Measurements from ENCODE around the gene KANK2. TPM values are rescaled to one million over a fixed set of nuclear protein-coding genes. Genes with fewer than 3 reads are reported as not detected.

The KANK2 gene
- total and polyA plus RNA-seq, 2 of the 8 experiments (the other 6 are each of a cell fraction or from before 2014, with no cell fraction given) = 25.2 to 42.3 TPM

- H2BK20ac ChIP-seq (ENCODE audit: low read length) = no peak overlapping the region
- H3K4ac ChIP-seq (replicated peaks; ENCODE audit: insufficient read length, low read depth, low read length) = no peak overlapping the region
- peaks cover 11 to 16% of the 10 kb centered on the region in 2 experiments for H4K20me1 ChIP-seq (replicated peaks in 1 of 2; ENCODE audit: control insufficient read depth in 1 of 2, insufficient read depth in 2 of 2, low read length in 2 of 2)
- FAIRE-seq (no peak), DNase-seq (ENCODE audit: low read depth in 1 of 2, low spot score in 2 of 2) (no peak)
- H2AFZ ChIP-seq (ENCODE audit: low read length) = no peak overlapping the region
- peaks cover 43 to 96% (median 67%) of the 10 kb centered on the region in 4 experiments for H3K36me3 ChIP-seq (ENCODE audit: control insufficient read depth in 2 of 4, insufficient read depth in 4 of 4, low read length in 3 of 4)
- H3K4me3 ChIP-seq (ENCODE audit: extremely low read depth in 1 of 4, insufficient read depth in 2 of 4, low read depth in 3 of 4, low read length in 4 of 4) = no peak overlapping the region
- no peak overlapping the region for H2AK5ac ChIP-seq (ENCODE audit: low read depth, low read length)
- no peak overlapping the region for H3K18ac ChIP-seq (ENCODE audit: extremely low read depth, low read length)
- WGBS, 2 experiments (ENCODE audit: extremely low coverage in 1 of 2, insufficient coverage in 1 of 2, insufficient read length in 1 of 2, insufficient replicate concordance in 2 of 2, low coverage in 1 of 2, low lambda C conversion rate in 2 of 2, missing lambda C conversion rate in 1 of 2) = 88% methylated on average over 9 of the region's 15 CpGs; no CpG with 5 or more reads in 1 of the 2 experiments
- H3K14ac ChIP-seq (ENCODE audit: insufficient read length) = no peak overlapping the region
- no peak overlapping the region for H2BK15ac ChIP-seq (ENCODE audit: low read length)
- POLR2A ChIA-PET (ENCODE audit: partially characterized antibody) = no interaction called here
- H3K23ac ChIP-seq (ENCODE audit: insufficient read length) = no peak overlapping the region
- no peak overlapping the region for H4K91ac ChIP-seq (replicated peaks; ENCODE audit: insufficient read length, low read length)
- CTCF ChIA-PET (ENCODE audit: partially characterized antibody) = interaction anchor here (0.5 to 1.4 kb wide), 5 partner anchors 9 to 165 kb away, joined by 3 to 5 read pairs (median 3); no protein-coding TSS in a partner anchor
- H2BK120ac ChIP-seq (replicated peaks; ENCODE audit: low read depth, low read length) = no peak overlapping the region
- no peaks in the 10 kb centered on the region for H3K23me2 ChIP-seq (ENCODE audit: low read depth, low read length)
- no peaks in the 10 kb centered on the region; the same call in 1 of the 2 replicates for H3K79me1 ChIP-seq (ENCODE audit: low read depth, low read length)
- H3K9ac ChIP-seq (replicated peaks in 1 of 4; ENCODE audit: extremely low read depth in 1 of 4, low read depth in 3 of 4, low read length in 3 of 4) = no peak overlapping the region
- H2BK12ac ChIP-seq (ENCODE audit: low read depth, low read length) = no peak overlapping the region
- no peaks in the 10 kb centered on the region for H3K9me3 ChIP-seq (ENCODE audit: insufficient read depth in 2 of 2, low read depth in 1 of 2, low read length in 1 of 2)
- no peak overlapping the region for H2BK5ac ChIP-seq (ENCODE audit: low read depth, low read length)
- H3K4me2 ChIP-seq (ENCODE audit: insufficient read depth in 1 of 2, low read depth in 2 of 2, low read length in 2 of 2) = no peak overlapping the region
- H3K56ac ChIP-seq (replicated peaks; ENCODE audit: insufficient read length, low read depth, low read length) = no peak overlapping the region
- no peaks in the 10 kb centered on the region for H3K4me1 ChIP-seq (replicated peaks in 1 of 4; ENCODE audit: control insufficient read depth in 3 of 4, insufficient read depth in 4 of 4, low read length in 3 of 4)
- no peaks in the 10 kb centered on the region for H3K79me2 ChIP-seq (ENCODE audit: control insufficient read depth in 1 of 2, insufficient read depth in 2 of 2, low read length in 2 of 2)
- no peaks in the 10 kb centered on the region for H3K27me3 ChIP-seq (replicated peaks in 1 of 4; ENCODE audit: control insufficient read depth in 3 of 4, extremely low read depth in 1 of 4, insufficient read depth in 3 of 4, low read length in 3 of 4)
- H4K5ac ChIP-seq (ENCODE audit: insufficient read length, low read depth, low read length) = no peak overlapping the region
- no peak overlapping the region for H4K8ac ChIP-seq (ENCODE audit: extremely low read depth, insufficient read depth, low read length)
- no peak overlapping the region for H3K27ac ChIP-seq (ENCODE audit: low read depth, low read length)
- TF ChIP-seq KDM4A (IDR thresholded peaks at IDR 0.05; ENCODE audit: low read depth, low read length, severe bottlenecking) (no peak), PHF8 (conservative IDR thresholded peaks at IDR 0.05; ENCODE audit: low read depth, low read length) (no peak), TAF1 (IDR thresholded peaks at IDR 0.05; ENCODE audit: low read depth, low read length) (no peak), EGR1 (IDR thresholded peaks at IDR 0.05; ENCODE audit: borderline replicate concordance, low read depth, low read length) (no peak), SIX5 (IDR thresholded peaks at IDR 0.05; ENCODE audit: low read depth, low read length) (no peak), E2F6 (IDR thresholded peaks at IDR 0.05) (no peak), YY1 (IDR thresholded peaks at IDR 0.05; ENCODE audit: low read depth, low read length) (no peak), CREB1 (IDR thresholded peaks at IDR 0.05) (no peak), POLR2AphosphoS5 (IDR thresholded peaks at IDR 0.05; ENCODE audit: low read depth, low read length) (no peak; the same call in 1 of the 2 replicates), ASH2L (IDR thresholded peaks at IDR 0.05; ENCODE audit: low read length) (no peak), RNF2 (IDR thresholded peaks at IDR 0.05; ENCODE audit: borderline replicate concordance, low read depth, low read length, missing control alignments, poor library complexity, severe bottlenecking) (no peak), EP300 (IDR thresholded peaks at IDR 0.05; ENCODE audit: borderline replicate concordance in 1 of 2, low read depth in 2 of 2, low read length in 2 of 2) (no peak), JUND (IDR thresholded peaks at IDR 0.05; ENCODE audit: low read length) (no peak), RBBP5 (IDR thresholded peaks at IDR 0.05; ENCODE audit: borderline replicate concordance, low read depth, low read length) (no peak)
These were observed 69.4 kb downstream of the KANK2 start for GRCh38 chr19:11127905-11128304.

Data from H1 (cell line).